Activated CD8-positive, alpha-beta T cell treated with anti-CD3 and anti-CD28 coated beads for 36 hours (primary cell): ENCODE data around the gene ZNF491. TPM values are rescaled to one million over a fixed set of nuclear protein-coding genes. Genes with fewer than 3 reads are reported as not detected.
A peak's percentile ranks its signal among the peaks of the same experiment; 100 is the strongest.

Experiments used
- ATAC-seq: fragments of 200-7000 bp; cut with Tn5 transposase; one replicate; pipeline ENCODE4 v1.10.0; 2021; ENCODE audit warnings: mild to moderate bottlenecking, moderate library complexity
- CTCF ChIA-PET: fragments of 350-600 bp; sonication (Branson Sonifier 250); formaldehyde crosslinking; loops from one replicate; lab custom pipeline; 2021; ENCODE audit warnings: antibody characterized with exemption; lab: Charles Lee
- POLR2A ChIA-PET: fragments of 350-600 bp; sonication (Branson Sonifier 250); formaldehyde crosslinking; loops from one replicate; lab custom pipeline; 2021; ENCODE audit warnings: antibody characterized with exemption; lab: Charles Lee
- DNase-seq: peaks from one replicate; pipeline ENCODE4 v3.0.0-alpha.2; 2020
- H3K27ac Mint-ChIP-seq: one replicate; pipeline ENCODE4 v1.8.0; 2021; ENCODE audit warnings: mild to moderate bottlenecking, mixed read lengths
- H3K27me3 Mint-ChIP-seq: one replicate; pipeline ENCODE4 v1.8.0; 2021; ENCODE audit warnings: mixed read lengths
- H3K36me3 Mint-ChIP-seq: one replicate; pipeline ENCODE4 v1.8.0; 2021; ENCODE audit warnings: low read depth, mixed read lengths
- H3K4me1 Mint-ChIP-seq: one replicate; pipeline ENCODE4 v1.8.0; 2021; ENCODE audit warnings: low read depth, mixed read lengths
- H3K4me3 Mint-ChIP-seq: one replicate; pipeline ENCODE4 v1.8.0; 2021; ENCODE audit warnings: mild to moderate bottlenecking, moderate library complexity, mixed read lengths
- H3K9me3 Mint-ChIP-seq: one replicate; pipeline ENCODE4 v1.8.0; 2021; ENCODE audit warnings: mixed read lengths
- intact Hi-C: fragments of 100-400 bp; cut with micrococcal nuclease; formaldehyde crosslinking; loops from one replicate; pipeline ENCODE4 v1.10.0; 2022
- total RNA-seq, 2 experiments: library from RNA; stranded (reverse); gene quantifications; one replicate each; pipeline ENCODE4 v1.2.3, GENCODE V29; 2021
- TF ChIP-seq, protein P1 (sequence below): fragments of 200-600 bp; IDR thresholded peaks from one replicate; pipeline ENCODE4 v1.8.0; 2022; ENCODE audit warnings: antibody characterized with exemption, mild to moderate bottlenecking

The ZNF491 gene
- total RNA-seq, 2 experiments from 2014 or later = 0.76 to 1.4 TPM

GRCh38 chr19:11759805-11760204 is 38.5 kb upstream of the ZNF491 start:
- Mint-ChIP-seq H3K4me1 (no peaks in the 10 kb centered on the region), H3K36me3 (peaks cover 2% of the 10 kb centered on the region), H3K4me3 (no peak overlapping the region), H3K27ac (no peak overlapping the region), H3K27me3 (peaks cover 10% of the 10 kb centered on the region), H3K9me3 (peaks cover 27% of the 10 kb centered on the region)
- intact Hi-C loops = no loop called here
- ATAC-seq (no peak), DNase-seq (no peak)
- TF ChIP-seq, protein P1, sequence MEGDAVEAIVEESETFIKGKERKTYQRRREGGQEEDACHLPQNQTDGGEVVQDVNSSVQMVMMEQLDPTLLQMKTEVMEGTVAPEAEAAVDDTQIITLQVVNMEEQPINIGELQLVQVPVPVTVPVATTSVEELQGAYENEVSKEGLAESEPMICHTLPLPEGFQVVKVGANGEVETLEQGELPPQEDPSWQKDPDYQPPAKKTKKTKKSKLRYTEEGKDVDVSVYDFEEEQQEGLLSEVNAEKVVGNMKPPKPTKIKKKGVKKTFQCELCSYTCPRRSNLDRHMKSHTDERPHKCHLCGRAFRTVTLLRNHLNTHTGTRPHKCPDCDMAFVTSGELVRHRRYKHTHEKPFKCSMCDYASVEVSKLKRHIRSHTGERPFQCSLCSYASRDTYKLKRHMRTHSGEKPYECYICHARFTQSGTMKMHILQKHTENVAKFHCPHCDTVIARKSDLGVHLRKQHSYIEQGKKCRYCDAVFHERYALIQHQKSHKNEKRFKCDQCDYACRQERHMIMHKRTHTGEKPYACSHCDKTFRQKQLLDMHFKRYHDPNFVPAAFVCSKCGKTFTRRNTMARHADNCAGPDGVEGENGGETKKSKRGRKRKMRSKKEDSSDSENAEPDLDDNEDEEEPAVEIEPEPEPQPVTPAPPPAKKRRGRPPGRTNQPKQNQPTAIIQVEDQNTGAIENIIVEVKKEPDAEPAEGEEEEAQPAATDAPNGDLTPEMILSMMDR = no peak
- ChIA-PET CTCF (no interaction called here), POLR2A (no interaction called here)

DNA sequence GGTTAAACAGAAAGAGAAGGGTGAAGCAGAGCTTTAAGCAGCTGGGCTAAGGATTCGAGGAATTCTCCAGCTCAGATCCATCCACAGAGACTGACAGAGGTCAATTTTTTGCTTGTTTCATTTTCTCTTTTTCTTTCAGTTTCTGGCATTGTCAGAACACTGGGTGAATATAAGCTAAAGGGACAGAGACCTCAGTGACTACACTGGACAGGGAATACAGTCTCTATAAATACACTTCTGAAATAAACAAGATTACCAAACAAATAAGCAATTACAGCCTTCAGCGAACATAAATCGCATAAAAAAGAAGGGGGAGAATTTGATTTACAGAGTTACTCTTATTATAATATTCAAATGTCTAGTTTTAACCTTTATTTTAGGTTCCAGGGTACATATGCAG is 35.2 kb upstream of the ZNF491 start:
- Mint-ChIP-seq H3K36me3 (peaks cover 2% of the 10 kb centered on the region), H3K27ac (no peak overlapping the region), H3K4me3 (no peak overlapping the region), H3K4me1 (peaks cover 8% of the 10 kb centered on the region), H3K9me3 (peaks cover 9% of the 10 kb centered on the region), H3K27me3 (peaks cover 9% of the 10 kb centered on the region)
- POLR2A ChIA-PET = no interaction called here
- DNase-seq (no peak), ATAC-seq (no peak)
- intact Hi-C loops = no loop called here
- CTCF ChIA-PET = no interaction called here
- TF ChIP-seq, protein P1 = no peak

GRCh38 chr19:11763611-11764010 is 34.7 kb upstream of the ZNF491 start:
- TF ChIP-seq, protein P1 = no peak
- DNase-seq (no peak), ATAC-seq (no peak)
- peaks cover 3% of the 10 kb centered on the region for H3K36me3 Mint-ChIP-seq
- intact Hi-C loops = no loop called here
- no peak overlapping the region for H3K4me3 Mint-ChIP-seq
- H3K27ac Mint-ChIP-seq = no peak overlapping the region
- POLR2A ChIA-PET = no interaction called here
- H3K9me3 Mint-ChIP-seq = peaks cover 10% of the 10 kb centered on the region
- CTCF ChIA-PET = no interaction called here
- H3K4me1 Mint-ChIP-seq = peaks cover 13% of the 10 kb centered on the region
- H3K27me3 Mint-ChIP-seq = peaks cover 9% of the 10 kb centered on the region

- peak; percentile 98 for ATAC-seq
- H3K36me3 Mint-ChIP-seq = peaks cover 28% of the 10 kb centered on the region
- CTCF ChIA-PET = interaction anchor here (1.2 to 1.4 kb wide), 2 partner anchors 31 to 67 kb away, joined by 3 read pairs; no protein-coding TSS in a partner anchor
- H3K4me1 Mint-ChIP-seq = peaks cover 17% of the 10 kb centered on the region
- intact Hi-C loops = no loop called here
- peaks cover 33% of the 10 kb centered on the region for H3K9me3 Mint-ChIP-seq
- DNase-seq = peak; percentile 98
- H3K27me3 Mint-ChIP-seq = peaks cover 6% of the 10 kb centered on the region
- H3K4me3 Mint-ChIP-seq = peak within 1 kb of the TSS; percentile 95
- POLR2A ChIA-PET = interaction anchor here (0.6 to 1.0 kb wide), 5 partner anchors 9 to 188 kb away, joined by 3 read pairs; partner anchors contain the start of genes ZNF440 and ZNF491
- peak within 1 kb of the TSS; percentile 94 for H3K27ac Mint-ChIP-seq
- TF ChIP-seq, protein P1 = no peak
Observed at GRCh38 chr19:11766597-11767591, 31.4 kb upstream of the ZNF491 start, which contains the start of gene ZNF441. Gene ZNF441, plus strand, starts transcription at chr19:11767000. Its CDS starts 194 bp downstream, at chr19:11767194.

DNA sequence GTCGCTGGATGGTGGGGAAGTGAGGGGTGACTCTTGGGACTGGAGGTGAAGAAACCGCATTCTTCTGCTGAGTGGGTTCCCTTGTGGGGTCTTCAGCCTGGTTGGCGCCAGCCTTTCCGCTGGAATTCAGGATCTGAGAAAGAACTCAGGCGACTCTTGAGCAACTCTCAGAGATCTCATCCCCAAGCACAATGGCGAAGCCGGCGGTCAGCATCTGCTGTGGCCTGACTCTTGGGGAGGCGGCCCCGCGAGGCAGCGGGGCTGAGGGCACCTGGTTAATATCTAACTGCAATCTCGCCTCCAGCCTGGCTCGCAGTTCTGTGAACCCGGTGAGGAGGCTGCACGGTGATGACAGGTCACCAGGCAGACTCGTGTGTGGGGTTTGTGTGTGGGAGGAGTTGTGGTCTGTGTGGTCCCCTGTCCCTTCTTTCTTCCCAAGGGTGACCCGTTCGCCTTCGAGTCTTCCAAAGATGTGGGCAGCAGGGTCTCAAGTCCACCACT is 30.6 kb upstream of the ZNF491 start:
- Mint-ChIP-seq H3K27me3 (peaks cover 4% of the 10 kb centered on the region), H3K27ac (peak overlapping the region; percentile 81), H3K36me3 (peaks cover 34% of the 10 kb centered on the region), H3K9me3 (peaks cover 40% of the 10 kb centered on the region), H3K4me3 (peak overlapping the region; percentile 95), H3K4me1 (peaks cover 17% of the 10 kb centered on the region)
- POLR2A ChIA-PET = no interaction called here
- DNase-seq = peak; percentile 54
- CTCF ChIA-PET = no interaction called here
- intact Hi-C loops = no loop called here
- TF ChIP-seq, protein P1 = no peak
- ATAC-seq = no peak
